Body of pancreas (tissue), 4 donors: ENCODE results near the gene SLC24A4.

Experiments used
- POLR2A ChIP-seq, 3 donors: fragments of 450-650 bp; IDR thresholded peaks; one replicate each; pipeline ENCODE4 v1.6.1; 2016; ENCODE audit warnings: antibody characterized with exemption in 3 of 3, mild to moderate bottlenecking in 2 of 3
- TF ChIP-seq, protein P1 (sequence below), 7 experiments: fragments of 450-650 bp in 4 of 7; fragments of 200-600 bp in 3 of 7; sonication (generic) in 3 of 7; IDR thresholded peaks; one replicate each; pipeline ENCODE4 v1.5.1; 2016 to 2019; ENCODE audit warnings: antibody characterized with exemption in 7 of 7

DNA sequence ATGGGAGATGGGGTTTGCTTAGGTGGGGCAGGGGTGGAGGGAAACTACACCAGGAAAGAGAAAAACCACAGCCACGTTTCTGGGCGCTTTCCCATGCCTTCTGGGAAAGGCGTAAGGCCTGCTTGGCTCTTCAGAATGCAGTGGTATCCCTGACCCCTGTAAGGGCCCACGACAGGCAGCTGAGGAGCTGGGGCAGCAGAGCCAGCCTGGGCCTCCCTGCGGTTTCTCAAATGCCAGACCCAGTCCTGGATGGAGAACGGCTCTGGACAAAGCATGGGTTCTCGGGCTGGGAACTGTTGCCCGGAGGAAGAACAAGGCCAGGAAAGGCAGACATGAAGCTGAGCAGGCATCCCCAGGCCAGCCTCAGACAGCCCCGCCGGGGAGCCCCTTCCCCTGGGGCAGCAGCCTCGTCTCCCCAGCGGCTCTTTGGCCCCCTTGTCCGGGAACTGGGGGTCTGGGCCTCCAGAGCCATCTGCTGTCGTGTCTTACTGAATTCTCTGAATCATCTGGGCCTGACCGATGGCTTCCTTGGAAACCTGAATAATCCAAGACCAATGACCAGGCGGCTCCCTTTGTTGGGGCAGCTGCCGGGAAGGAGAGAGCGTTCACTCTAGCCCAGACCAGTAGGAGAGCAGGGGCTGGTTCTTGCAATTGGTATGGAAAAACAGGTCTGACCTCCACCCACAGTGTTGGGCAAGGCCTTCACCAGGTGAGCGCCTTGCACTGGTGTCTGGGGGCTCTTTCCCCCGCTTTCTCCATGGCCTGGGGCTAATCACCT is 126.6 kb downstream of the SLC24A4 start:
- TF ChIP-seq, protein P1, sequence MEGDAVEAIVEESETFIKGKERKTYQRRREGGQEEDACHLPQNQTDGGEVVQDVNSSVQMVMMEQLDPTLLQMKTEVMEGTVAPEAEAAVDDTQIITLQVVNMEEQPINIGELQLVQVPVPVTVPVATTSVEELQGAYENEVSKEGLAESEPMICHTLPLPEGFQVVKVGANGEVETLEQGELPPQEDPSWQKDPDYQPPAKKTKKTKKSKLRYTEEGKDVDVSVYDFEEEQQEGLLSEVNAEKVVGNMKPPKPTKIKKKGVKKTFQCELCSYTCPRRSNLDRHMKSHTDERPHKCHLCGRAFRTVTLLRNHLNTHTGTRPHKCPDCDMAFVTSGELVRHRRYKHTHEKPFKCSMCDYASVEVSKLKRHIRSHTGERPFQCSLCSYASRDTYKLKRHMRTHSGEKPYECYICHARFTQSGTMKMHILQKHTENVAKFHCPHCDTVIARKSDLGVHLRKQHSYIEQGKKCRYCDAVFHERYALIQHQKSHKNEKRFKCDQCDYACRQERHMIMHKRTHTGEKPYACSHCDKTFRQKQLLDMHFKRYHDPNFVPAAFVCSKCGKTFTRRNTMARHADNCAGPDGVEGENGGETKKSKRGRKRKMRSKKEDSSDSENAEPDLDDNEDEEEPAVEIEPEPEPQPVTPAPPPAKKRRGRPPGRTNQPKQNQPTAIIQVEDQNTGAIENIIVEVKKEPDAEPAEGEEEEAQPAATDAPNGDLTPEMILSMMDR (IDR thresholded peaks at IDR 0.05): no peak
- TF ChIP-seq POLR2A (IDR thresholded peaks at IDR 0.05): no peak
